Hepatocyte (in vitro differentiated cells): Measurements from ENCODE around the gene C11orf24. TPM values are rescaled to one million over a fixed set of nuclear protein-coding genes. Genes with fewer than 3 reads are reported as not detected.

Source experiments
- DNase-seq: peaks from one replicate; pipeline ENCODE4 v3.0.0-alpha.2; 2016; ENCODE audit warnings: low spot score
- H2AFZ ChIP-seq: fragments of 200-600 bp; sonication (generic); 2 replicates; pipeline ENCODE4 v1.6.0; 2016; ENCODE audit warnings: antibody characterized with exemption, mild to moderate bottlenecking
- H3K27ac ChIP-seq: fragments of 200-600 bp; sonication (generic); 2 replicates; pipeline ENCODE4 v1.5.1; 2016; ENCODE audit warnings: mild to moderate bottlenecking
- H3K27me3 ChIP-seq: fragments of 200-600 bp; sonication (generic); 2 replicates; pipeline ENCODE4 v1.6.1; 2016
- H3K36me3 ChIP-seq: fragments of 200-600 bp; sonication (generic); replicated peaks from 2 replicates; pipeline ENCODE4 v1.5.1; 2016; ENCODE audit warnings: low read depth; ENCODE audit not compliant: insufficient read depth
- H3K4me1 ChIP-seq: fragments of 200-600 bp; sonication (generic); 2 replicates; pipeline ENCODE4 v1.5.1; 2016; ENCODE audit warnings: mild to moderate bottlenecking, moderate library complexity; ENCODE audit not compliant: insufficient read depth
- H3K4me2 ChIP-seq: fragments of 200-600 bp; sonication (generic); 2 replicates; pipeline ENCODE4 v1.6.0; 2016
- H3K4me3 ChIP-seq: fragments of 200-600 bp; sonication (generic); 2 replicates; pipeline ENCODE4 v1.5.1; 2016; ENCODE audit warnings: mild to moderate bottlenecking
- H3K79me2 ChIP-seq: fragments of 200-600 bp; sonication (generic); 2 replicates; pipeline ENCODE4 v1.6.0; 2017; ENCODE audit warnings: mild to moderate bottlenecking
- H3K9me2 ChIP-seq: fragments of 200-600 bp; sonication (generic); replicated peaks from 2 replicates; pipeline ENCODE4 v1.6.0; 2017; ENCODE audit warnings: mild to moderate bottlenecking; ENCODE audit not compliant: insufficient read depth
- H3K9me3 ChIP-seq: fragments of 200-600 bp; sonication (generic); 2 replicates; pipeline ENCODE4 v1.5.1; 2016; ENCODE audit warnings: low read depth, mild to moderate bottlenecking
- H4K20me1 ChIP-seq: fragments of 200-600 bp; sonication (generic); 2 replicates; pipeline ENCODE4 v1.6.0; 2016; ENCODE audit warnings: mild to moderate bottlenecking; ENCODE audit not compliant: insufficient read depth, poor library complexity, severe bottlenecking
- CTCF ChIP-seq: fragments of 200-600 bp; sonication (generic); IDR thresholded peaks from 2 replicates; pipeline ENCODE4 v1.5.1; 2016; ENCODE audit warnings: antibody characterized with exemption, mild to moderate bottlenecking; ENCODE audit not compliant: poor library complexity
- EZH2 ChIP-seq: fragments of 200-600 bp; sonication (generic); IDR thresholded peaks from 2 replicates; pipeline ENCODE4 v1.6.1; 2016; ENCODE audit warnings: antibody characterized with exemption, mild to moderate bottlenecking, borderline replicate concordance
- EZH2phosphoT487 ChIP-seq: fragments of 200-600 bp; sonication (generic); IDR thresholded peaks from one replicate; pipeline ENCODE4 v1.6.1; 2018; ENCODE audit warnings: antibody characterized with exemption, mild to moderate bottlenecking, low read depth, moderate library complexity; ENCODE audit not compliant: unreplicated experiment, severe bottlenecking
- WGBS: methylation state at CpG from one replicate; pipeline ENCODE4 v1.1.6; 2016; ENCODE audit warnings: low lambda C conversion rate; ENCODE audit errors: missing lambda C conversion rate; 5-methylcytosine and 5-hydroxymethylcytosine counted together
- polyA plus RNA-seq: library from polyadenylated mRNA; unstranded; fragments of >200 nt; fragmentation: Nextera tagmentation; extraction: Ambion mirVana; gene quantifications from 2 replicates; pipeline ENCODE4 v1.2.1, GENCODE V29; 2016
- total RNA-seq: library from RNA; depleted of rRNA; stranded (reverse); fragments of >200 nt; gene quantifications from 2 replicates; pipeline ENCODE4 v1.2.3, GENCODE V29; 2014

Gene C11orf24
- total and polyA plus RNA-seq, 2 experiments from 2014 or later = 55.6 to 76.2 TPM

DNA sequence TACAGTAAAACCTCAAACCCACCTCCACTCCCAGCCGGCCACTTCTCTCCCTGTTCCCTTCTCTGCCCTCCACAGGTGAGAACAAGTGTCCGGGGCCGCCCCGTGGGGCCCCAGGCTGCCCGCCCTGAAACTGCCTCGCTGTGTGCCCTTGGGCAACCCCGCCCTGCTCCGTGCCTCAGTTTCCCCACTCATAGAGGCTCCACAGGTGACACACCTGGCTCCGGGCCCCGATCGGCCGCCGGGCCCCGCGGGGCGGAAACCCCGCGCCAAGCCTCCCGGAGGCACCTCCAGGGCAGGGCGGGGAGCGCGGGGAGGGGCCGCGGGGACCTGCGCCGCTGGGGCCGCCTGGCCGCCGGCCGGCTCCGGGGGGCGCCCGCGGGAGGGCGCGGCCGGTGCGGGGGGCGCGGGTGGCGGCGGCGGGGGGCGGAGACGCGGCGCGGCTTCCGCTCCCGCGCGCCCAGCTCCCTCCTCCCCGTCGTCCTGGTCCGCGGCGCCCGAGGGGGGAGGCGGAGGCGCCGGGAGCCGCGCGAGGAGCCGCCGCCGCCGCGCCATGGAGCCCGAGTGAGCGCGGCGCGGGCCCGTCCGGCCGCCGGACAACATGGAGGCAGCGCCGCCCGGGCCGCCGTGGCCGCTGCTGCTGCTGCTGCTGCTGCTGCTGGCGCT lies 40.5 kb upstream of the C11orf24 start, which contains the start of gene LRP5:
TSS of gene LRP5 (plus strand) at position 475 of the 663 bp plus-strand sequence. CDS start at position 599, 124 bp downstream.
- Histone ChIP-seq H3K27me3 (no peaks in the 10 kb centered on the region), H3K27ac (peak within 1 kb of the TSS; percentile 93), H3K4me1 (peaks cover 28% of the 10 kb centered on the region), H3K4me3 (peak within 1 kb of the TSS; percentile 72), H3K9me2 (no peaks in the 10 kb centered on the region), H4K20me1 (peaks cover 18% of the 10 kb centered on the region), H2AFZ (peak within 1 kb of the TSS; percentile 52), H3K4me2 (peak within 1 kb of the TSS; percentile 93), H3K36me3 (no peaks in the 10 kb centered on the region), H3K79me2 (peaks cover 41% of the 10 kb centered on the region), H3K9me3 (no peaks in the 10 kb centered on the region)
- 7% methylated on average over 30 of the region's 85 CpGs for WGBS
- peak; percentile 83 for DNase-seq
- no peak for TF ChIP-seq CTCF
- no peak for TF ChIP-seq EZH2
- TF ChIP-seq EZH2phosphoT487 = no peak

DNA sequence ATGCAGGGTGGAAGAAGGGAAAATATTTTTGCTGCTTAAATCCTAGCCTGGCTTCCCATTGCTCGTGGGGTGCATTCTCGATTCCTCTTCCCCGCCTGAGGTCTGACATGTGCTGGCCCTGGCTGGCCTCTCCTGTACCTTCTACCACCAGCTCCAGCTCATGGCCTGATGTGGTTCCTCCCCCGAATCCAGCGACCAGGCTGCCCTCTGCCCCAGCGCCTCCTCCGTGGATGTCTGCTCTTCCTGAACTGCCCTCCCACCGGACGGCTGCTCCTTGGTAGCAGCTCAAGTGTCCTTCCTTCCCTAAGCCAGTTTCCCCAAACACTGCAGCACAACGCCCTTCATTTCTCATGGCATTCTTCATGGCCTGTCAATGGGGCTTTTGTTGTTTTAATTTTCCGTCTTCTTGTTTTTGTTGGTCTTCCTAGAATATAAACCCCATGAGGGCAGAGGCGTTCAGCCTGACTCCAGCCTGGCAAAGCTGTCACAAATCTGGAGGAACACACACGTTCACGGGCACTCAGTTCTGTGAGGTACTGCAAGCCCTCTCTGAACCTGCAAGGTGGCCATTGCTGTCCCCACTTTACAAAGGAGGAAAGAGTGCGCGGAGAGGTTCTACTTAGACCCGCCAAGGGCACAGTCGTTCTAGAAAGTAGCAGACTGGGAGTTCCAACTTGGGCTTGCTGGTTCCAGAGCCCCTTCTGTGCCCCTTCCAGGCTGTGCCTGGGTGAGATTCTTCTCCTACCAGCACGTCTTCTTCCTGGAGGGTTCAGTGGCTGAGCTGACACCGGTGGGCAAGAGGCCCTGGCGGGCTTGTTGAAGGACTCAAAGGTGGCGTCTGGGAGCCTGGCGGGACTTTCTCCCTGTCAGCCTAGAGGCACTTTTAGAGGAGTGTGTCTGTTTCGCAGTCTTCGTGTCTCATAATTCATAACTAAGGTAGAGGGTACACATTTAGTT lies 39.7 kb upstream of the C11orf24 start:
- Histone ChIP-seq H3K9me2 (no peaks in the 10 kb centered on the region), H3K27ac (peak overlapping the region; percentile 90), H3K4me3 (no peak overlapping the region), H3K36me3 (no peaks in the 10 kb centered on the region), H3K9me3 (no peaks in the 10 kb centered on the region), H3K4me2 (peak overlapping the region; percentile 93), H4K20me1 (peaks cover 10% of the 10 kb centered on the region), H3K27me3 (no peaks in the 10 kb centered on the region), H3K4me1 (peaks cover 22% of the 10 kb centered on the region), H2AFZ (peak overlapping the region; percentile 52), H3K79me2 (peaks cover 33% of the 10 kb centered on the region)
- DNase-seq = no peak
- WGBS = 86% methylated on average over 25 of the region's 25 CpGs
- TF ChIP-seq EZH2 (no peak), EZH2phosphoT487 (no peak), CTCF (no peak)

GRCh38 chr11:68309621-68310185 lies 37.9 kb upstream of the C11orf24 start:
- DNase-seq = no peak
- Histone ChIP-seq H3K4me2 (no peak overlapping the region), H3K79me2 (peaks cover 15% of the 10 kb centered on the region), H3K27ac (peak overlapping the region; percentile 28), H3K36me3 (no peaks in the 10 kb centered on the region), H3K9me2 (no peaks in the 10 kb centered on the region), H3K4me1 (peaks cover 11% of the 10 kb centered on the region), H2AFZ (no peak overlapping the region), H4K20me1 (no peaks in the 10 kb centered on the region), H3K4me3 (no peak overlapping the region), H3K27me3 (no peaks in the 10 kb centered on the region), H3K9me3 (no peaks in the 10 kb centered on the region)
- TF ChIP-seq CTCF (no peak), EZH2 (no peak), EZH2phosphoT487 (no peak)
- 84% methylated on average over 2 of the region's 2 CpGs for WGBS
